Right lobe of liver (tissue), 6 donors: ENCODE data around the gene CCDC182. TPM values are rescaled to one million over a fixed set of nuclear protein-coding genes. Genes with fewer than 3 reads are reported as not detected.

ENCODE experiments used
- ATAC-seq, 4 donors: fragments of 200-7000 bp; cut with Tn5 transposase; one replicate each; pipeline ENCODE4 v1.9.1; 2020; ENCODE audit warnings: mild to moderate bottlenecking in 4 of 4, moderate library complexity in 4 of 4
- DNase-seq, 3 donors: peaks; one replicate each; pipeline ENCODE4 v3.0.0-alpha.2; 2020
- H3K27ac ChIP-seq, 3 donors: fragments of 200-600 bp; one replicate each; pipeline ENCODE4 v1.8.0; 2022
- H3K27me3 ChIP-seq, 2 donors: fragments of 200-600 bp; one replicate each; pipeline ENCODE4 v1.8.0; 2022
- H3K36me3 ChIP-seq, 4 donors: fragments of 200-600 bp; sonication (generic) in 1 of 4; one replicate each; pipeline versions ENCODE4 v1.5.1 to v1.8.0; 2017 to 2022; ENCODE audit warnings: control low read depth in 1 of 4
- H3K4me1 ChIP-seq, 4 donors: fragments of 200-600 bp; sonication (generic) in 1 of 4; one replicate each; pipeline versions ENCODE4 v1.5.1 to v1.8.0; 2017 to 2022; ENCODE audit warnings: control low read depth in 1 of 4
- H3K4me3 ChIP-seq, 3 donors: fragments of 200-600 bp; one replicate each; pipeline ENCODE4 v1.8.0; 2022
- H3K9me3 ChIP-seq, 4 donors: fragments of 200-600 bp; sonication (generic) in 1 of 4; one replicate each; pipeline versions ENCODE4 v1.5.1 to v1.8.0; 2017 to 2022; ENCODE audit warnings: control low read depth in 1 of 4
- POLR2A ChIP-seq: fragments of 450-650 bp; IDR thresholded peaks from one replicate; pipeline ENCODE4 v1.6.1; 2017; ENCODE audit warnings: antibody characterized with exemption, mild to moderate bottlenecking
- WGBS: methylation state at CpG from one replicate; pipeline ENCODE4 v1.1.6; 2018; ENCODE audit warnings: low coverage, low lambda C conversion rate; ENCODE audit not compliant: insufficient coverage; ENCODE audit errors: missing lambda C conversion rate; 5-methylcytosine and 5-hydroxymethylcytosine counted together
- intact Hi-C, 2 donors: fragments of 100-400 bp; cut with DNase I; formaldehyde crosslinking; loops; one replicate each; pipeline versions ENCODE4 v1.11.2 to v1.14.1; 2022
- total RNA-seq, 6 experiments: library from RNA; depleted of rRNA in 2 of 6; stranded (reverse); fragments of >200 nt in 2 of 6; fragmentation: NEBNext Ultra II Directional in 3 of 6; extraction: Animal tissue kit (Norgen Biotek cat#: 25700) in 3 of 6; gene quantifications; one replicate each; pipeline versions ENCODE4 v1.1.0 to v1.2.4, GENCODE V29; 2016 to 2023
- TF ChIP-seq, protein P1 (sequence below), 4 donors: fragments of 200-600 bp in 3 of 4; fragments of 450-650 bp in 1 of 4; IDR thresholded peaks; one replicate each; pipeline versions ENCODE4 v1.5.1 to v1.8.0; 2016 to 2022; ENCODE audit warnings: antibody characterized with exemption in 4 of 4, mild to moderate bottlenecking in 2 of 4
- donor health status: DM: no; HTN: yes; CAD: no.
- donor health status: DM: no; HTN: no; CAD: no.
- donor health status: DM: no; HTN: no; CAD: no.
- donor health status: DM: no; HTN: yes; CAD: no.
- donor health status: DM: no; HTN: yes; CAD: no.

CCDC182 gene
- total RNA-seq, 6 experiments from 2014 or later, result not detected

DNA sequence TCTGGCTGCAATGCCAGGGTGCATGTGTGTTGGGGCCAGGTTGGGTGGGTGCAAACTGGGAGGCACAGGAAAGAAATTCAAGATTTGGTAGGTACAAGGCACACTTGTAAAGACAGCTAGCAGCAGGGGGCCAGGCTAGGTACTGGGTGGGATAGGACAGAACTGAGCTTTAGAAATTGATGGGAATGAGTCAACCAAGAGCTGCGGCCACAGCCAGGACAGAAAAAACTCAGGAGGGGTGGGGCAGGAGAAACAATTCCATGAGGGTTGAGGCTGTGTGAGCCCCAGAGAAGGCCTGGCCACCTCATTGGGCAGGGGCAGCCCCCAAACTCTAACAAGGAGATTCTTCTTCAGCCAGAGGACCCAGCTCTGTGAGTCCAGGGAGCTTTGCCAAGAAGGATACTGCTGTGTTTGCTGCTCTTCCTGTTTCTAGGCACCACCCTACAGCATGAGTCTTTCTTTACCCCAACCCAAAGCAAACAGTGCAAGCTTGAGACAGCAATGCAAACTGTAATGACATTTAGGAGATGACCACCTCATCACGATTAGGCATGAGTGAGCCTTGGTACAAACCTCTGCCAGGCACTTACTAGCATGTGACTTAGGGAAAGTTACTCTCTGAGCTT is 21.3 kb upstream of the CCDC182 start:
- H3K4me3 ChIP-seq, result no peak overlapping the region
- H3K27ac ChIP-seq, result no peak overlapping the region
- H3K36me3 ChIP-seq, result no peaks in the 10 kb centered on the region
- no peak for ATAC-seq
- intact Hi-C loops, result no loop called here
- H3K9me3 ChIP-seq, result no peaks in the 10 kb centered on the region
- H3K27me3 ChIP-seq, result no peaks in the 10 kb centered on the region
- no peaks in the 10 kb centered on the region for H3K4me1 ChIP-seq
- no peak for DNase-seq
- TF ChIP-seq, protein P1, sequence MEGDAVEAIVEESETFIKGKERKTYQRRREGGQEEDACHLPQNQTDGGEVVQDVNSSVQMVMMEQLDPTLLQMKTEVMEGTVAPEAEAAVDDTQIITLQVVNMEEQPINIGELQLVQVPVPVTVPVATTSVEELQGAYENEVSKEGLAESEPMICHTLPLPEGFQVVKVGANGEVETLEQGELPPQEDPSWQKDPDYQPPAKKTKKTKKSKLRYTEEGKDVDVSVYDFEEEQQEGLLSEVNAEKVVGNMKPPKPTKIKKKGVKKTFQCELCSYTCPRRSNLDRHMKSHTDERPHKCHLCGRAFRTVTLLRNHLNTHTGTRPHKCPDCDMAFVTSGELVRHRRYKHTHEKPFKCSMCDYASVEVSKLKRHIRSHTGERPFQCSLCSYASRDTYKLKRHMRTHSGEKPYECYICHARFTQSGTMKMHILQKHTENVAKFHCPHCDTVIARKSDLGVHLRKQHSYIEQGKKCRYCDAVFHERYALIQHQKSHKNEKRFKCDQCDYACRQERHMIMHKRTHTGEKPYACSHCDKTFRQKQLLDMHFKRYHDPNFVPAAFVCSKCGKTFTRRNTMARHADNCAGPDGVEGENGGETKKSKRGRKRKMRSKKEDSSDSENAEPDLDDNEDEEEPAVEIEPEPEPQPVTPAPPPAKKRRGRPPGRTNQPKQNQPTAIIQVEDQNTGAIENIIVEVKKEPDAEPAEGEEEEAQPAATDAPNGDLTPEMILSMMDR (IDR thresholded peaks at IDR 0.05), result no peak
- no peak for TF ChIP-seq POLR2A
- WGBS, result no CpG with 5 or more reads among the region's 2 CpGs

DNA sequence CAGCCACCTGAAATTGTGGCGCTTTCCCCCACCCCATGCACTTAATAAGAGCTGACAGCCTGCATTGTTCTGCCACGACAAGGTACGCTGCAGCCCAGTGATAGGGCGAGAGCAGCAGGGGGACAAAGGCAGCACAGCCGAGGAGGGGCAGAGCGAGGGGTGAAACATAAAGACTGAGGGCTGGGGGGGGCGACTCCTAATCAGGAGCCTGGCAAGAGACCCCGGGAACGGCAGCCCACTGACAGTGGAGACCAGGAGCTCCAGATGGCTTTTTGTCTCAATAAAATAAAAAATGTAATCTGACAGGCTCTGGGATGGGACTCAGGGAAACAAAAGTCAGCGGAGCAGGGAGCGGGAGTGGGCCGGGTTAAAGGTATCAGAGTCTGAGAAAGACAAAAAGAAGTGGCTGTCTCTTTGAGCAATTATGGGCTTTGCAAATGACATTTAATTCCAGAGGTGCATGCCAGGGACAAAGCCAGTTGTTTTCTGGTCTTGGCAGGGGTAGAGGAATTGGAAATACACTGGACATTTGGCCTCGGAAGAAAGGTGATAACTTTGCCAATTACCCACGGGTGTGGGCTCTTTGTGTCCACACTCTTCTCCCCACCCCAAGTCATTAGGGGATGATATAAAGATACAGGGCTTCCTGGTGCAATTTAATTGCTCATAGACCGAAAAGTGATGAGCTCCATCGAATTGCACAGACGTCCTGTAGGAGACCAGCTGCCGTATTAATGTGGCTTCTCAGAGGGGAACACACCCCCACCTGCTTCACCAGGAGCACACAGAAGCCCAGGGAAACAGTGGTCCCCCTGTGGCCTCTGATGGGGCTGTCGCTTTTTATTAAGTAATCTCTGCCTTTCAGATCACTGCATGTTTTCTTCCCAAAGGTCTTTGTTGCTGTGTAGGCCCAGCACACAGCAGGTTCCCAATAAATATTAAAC is 17.6 kb upstream of the CCDC182 start:
- ATAC-seq (no peak), DNase-seq (no peak)
- 57% methylated on average over 17 of the region's 19 CpGs for WGBS
- Histone ChIP-seq H3K4me3 (no peak overlapping the region), H3K36me3 (no peaks in the 10 kb centered on the region), H3K9me3 (no peaks in the 10 kb centered on the region), H3K4me1 (no peaks in the 10 kb centered on the region), H3K27me3 (no peaks in the 10 kb centered on the region), H3K27ac (no peak overlapping the region)
- intact Hi-C loops, result no loop called here
- no peak for TF ChIP-seq POLR2A
- TF ChIP-seq, protein P1 (IDR thresholded peaks at IDR 0.05), result no peak

DNA sequence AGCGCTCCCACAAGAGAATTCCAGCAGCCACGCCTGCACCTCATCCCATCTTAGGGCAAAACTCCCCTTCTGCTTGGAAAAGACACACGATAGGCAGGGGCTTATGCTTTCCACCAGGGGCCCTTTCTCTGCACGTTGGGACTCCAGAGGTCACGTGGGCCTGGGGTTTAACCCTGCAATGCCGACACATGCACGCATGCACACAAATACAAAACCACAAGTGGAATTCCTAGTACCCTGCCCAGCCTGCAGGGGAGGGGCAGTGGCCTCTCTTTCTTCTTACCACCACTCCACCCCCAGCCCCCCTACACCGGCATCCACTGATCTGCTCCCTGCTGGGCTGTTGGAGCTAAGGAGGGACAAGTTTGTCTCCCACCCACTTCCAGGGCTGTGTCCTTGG is 16.8 kb upstream of the CCDC182 start:
- 40% methylated on average over 7 of the region's 8 CpGs for WGBS
- Histone ChIP-seq H3K36me3 (no peaks in the 10 kb centered on the region), H3K4me1 (no peaks in the 10 kb centered on the region), H3K9me3 (no peaks in the 10 kb centered on the region), H3K27me3 (no peaks in the 10 kb centered on the region), H3K4me3 (no peak overlapping the region), H3K27ac (no peak overlapping the region)
- intact Hi-C loops, result no loop called here
- ATAC-seq (no peak), DNase-seq (no peak)
- TF ChIP-seq, protein P1 (IDR thresholded peaks at IDR 0.05), result no peak
- TF ChIP-seq POLR2A, result no peak

DNA sequence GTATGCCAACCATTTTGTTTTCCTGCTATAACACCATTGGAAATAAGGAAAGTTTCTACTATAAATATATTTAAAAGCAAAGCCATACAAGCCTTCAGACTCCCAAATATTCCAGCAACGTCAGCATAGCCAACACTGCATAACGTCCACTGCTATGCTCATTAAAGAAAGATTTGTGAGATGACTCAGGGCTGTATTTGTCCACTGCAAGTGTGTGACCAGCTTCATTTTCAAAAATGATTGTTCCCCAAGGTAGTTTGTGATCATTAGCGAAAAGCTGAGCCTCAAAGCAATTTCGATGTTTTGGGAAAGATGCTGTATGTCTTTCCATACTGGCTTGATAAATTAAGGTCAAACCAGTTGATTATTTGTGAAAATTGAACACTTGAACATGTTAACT is 14.9 kb upstream of the CCDC182 start:
- WGBS, result 57% methylated on average over 4 of the region's 4 CpGs
- H3K36me3 ChIP-seq, result no peaks in the 10 kb centered on the region
- ATAC-seq (no peak), DNase-seq (no peak)
- H3K27ac ChIP-seq, result no peak overlapping the region
- no peak overlapping the region for H3K4me3 ChIP-seq
- TF ChIP-seq, protein P1 (IDR thresholded peaks at IDR 0.05), result no peak
- no peak for TF ChIP-seq POLR2A
- H3K27me3 ChIP-seq, result no peaks in the 10 kb centered on the region
- intact Hi-C loops, result no loop called here
- no peaks in the 10 kb centered on the region for H3K9me3 ChIP-seq
- no peaks in the 10 kb centered on the region for H3K4me1 ChIP-seq
